Airway epithelial cell (primary cell): ENCODE data around the gene TAF11L10. TPM values are rescaled to one million over a fixed set of nuclear protein-coding genes. Genes with fewer than 3 reads are reported as not detected.

Experiments used
- total RNA-seq: library from RNA; depleted of rRNA; stranded (reverse); fragments of >200 nt; gene quantifications from 2 replicates; pipeline ENCODE4 v1.2.3, GENCODE V29; 2015

TAF11L10 gene
- total RNA-seq, result not detected in 2 replicates

DNA sequence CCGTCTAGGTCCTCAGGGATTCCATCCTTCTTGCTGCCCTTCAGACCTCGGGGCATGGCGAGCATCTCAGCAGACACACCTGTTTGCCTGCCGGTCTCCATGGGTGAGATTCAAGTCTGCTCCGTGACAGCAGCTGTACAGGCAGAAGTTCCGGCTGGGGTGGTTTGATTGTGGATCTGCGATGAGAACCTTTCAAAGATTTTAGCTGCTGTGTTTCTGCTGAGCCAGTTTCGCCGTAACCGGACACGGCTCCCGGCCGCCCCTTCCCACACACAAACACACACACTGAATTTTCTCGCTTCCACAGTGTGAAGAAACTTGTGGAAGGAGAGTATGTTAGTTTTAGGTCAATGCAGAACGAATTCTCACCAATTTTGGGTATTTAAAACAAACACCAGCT lies at the start of gene TAF11L10:
TAF11L10 (minus strand) TSS at position 101 of the 400 bp plus-strand sequence.

DNA sequence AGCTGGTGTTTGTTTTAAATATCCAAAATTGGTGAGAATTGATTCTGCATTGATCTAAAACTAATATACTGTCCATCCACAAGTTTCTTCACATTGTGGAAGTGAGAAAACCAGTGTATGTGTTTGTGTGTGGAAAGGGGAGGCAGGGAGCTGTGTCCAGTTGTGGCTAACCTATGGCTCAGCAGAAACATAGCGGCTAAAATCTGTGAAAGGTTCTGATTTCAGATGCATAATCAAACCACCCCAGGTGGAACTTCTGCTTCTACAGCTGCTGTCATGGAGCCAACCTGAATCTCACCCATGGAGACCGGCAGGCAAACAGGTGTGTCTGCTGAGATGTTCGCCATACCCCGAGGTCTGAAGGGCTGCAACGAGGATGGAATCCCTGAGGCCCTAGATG lies 36.5 kb upstream of the TAF11L10 start, which contains the start of gene TAF11L14:
TAF11L14 (plus strand) TSS at position 301 of the 400 bp plus-strand sequence.

DNA sequence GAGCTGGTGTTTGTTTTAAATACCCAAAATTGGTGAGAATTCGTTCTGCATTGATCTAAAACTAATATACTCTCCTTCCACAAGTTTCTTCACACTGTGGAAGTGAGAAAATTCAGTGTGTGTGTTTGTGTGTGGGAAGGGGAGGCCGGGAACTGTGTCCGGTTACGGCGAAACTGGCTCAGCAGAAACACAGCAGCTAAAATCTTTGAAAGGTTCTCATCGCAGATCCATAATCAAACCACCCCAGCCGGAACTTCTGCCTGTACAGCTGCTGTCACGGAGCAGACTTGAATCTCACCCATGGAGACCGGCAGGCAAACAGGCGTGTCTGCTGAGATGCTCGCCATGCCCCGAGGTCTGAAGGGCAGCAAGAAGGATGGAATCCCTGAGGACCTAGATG lies 34.2 kb upstream of the TAF11L10 start, which contains the start of gene TAF11L13:
TAF11L13 (plus strand) TSS at position 301 of the 400 bp plus-strand sequence.

DNA sequence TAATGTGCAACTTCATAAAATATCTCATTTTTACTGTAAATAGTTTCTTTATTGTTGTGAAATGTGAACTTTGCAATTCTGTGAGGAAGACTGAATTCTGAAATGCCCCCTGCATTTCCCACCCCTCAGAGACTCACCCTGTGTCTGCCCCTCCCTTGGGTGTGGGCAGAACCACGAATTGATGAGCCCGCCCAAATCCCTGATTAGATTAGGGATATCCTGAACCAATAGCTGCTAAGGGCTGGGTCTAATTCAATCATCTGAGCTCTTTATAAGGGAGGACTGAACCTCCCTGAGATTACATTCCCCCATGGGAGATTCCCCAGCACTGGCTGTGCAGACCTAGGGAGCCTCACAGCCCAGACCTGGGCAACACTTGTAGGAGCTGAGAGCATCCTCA lies 12.5 kb upstream of the TAF11L10 start, which contains the start of gene TAF11L12:
TAF11L12 (plus strand) TSS at position 301 of the 400 bp plus-strand sequence.

DNA sequence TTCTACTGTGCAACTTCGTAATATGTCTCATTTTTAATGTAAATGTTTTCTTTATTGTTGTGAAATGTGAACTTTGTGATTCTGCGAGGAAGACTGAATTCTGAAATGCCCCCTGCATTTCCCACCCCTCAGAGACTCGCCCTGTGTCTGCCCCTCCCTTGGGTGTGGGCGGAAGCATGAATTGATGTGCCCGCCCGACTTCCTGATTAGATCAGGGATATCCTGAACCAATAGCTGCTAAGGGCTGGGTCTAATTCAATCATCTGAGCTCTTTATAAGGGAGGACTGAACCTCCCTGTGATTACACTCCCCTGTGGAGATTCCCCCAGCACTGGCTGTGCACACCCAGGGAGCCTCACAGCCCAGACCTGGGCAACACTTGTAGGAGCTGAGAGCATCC lies 6.3 kb upstream of the TAF11L10 start, which contains the start of gene TAF11L11:
TAF11L11 (plus strand) TSS at position 304 of the 400 bp plus-strand sequence.

DNA sequence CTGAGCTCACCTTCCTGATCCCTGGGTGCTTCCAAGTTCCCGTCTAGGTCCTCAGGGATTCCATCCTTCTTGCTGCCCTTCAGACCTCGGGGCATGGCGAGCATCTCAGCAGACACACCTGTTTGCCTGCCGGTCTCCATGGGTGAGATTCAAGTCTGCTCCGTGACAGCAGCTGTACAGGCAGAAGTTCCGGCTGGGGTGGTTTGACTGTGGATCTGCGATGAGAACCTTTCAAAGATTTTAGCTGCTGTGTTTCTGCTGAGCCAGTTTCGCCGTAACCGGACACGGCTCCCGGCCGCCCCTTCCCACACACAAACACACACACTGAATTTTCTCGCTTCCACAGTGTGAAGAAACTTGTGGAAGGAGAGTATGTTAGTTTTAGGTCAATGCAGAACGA lies 3.4 kb downstream of the TAF11L10 start, which contains the start of gene TAF11L9:
TAF11L9 (minus strand) TSS at position 140 of the 400 bp plus-strand sequence.

DNA sequence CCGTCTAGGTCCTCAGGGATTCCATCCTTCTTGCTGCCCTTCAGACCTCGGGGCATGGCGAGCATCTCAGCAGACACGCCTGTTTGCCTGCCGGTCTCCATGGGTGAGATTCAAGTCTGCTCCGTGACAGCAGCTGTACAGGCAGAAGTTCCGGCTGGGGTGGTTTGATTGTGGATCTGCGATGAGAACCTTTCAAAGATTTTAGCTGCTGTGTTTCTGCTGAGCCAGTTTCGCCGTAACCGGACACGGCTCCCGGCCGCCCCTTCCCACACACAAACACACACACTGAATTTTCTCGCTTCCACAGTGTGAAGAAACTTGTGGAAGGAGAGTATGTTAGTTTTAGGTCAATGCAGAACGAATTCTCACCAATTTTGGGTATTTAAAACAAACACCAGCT lies 6.8 kb downstream of the TAF11L10 start, which contains the start of gene TAF11L8:
TAF11L8 (minus strand) TSS at position 101 of the 400 bp plus-strand sequence.

DNA sequence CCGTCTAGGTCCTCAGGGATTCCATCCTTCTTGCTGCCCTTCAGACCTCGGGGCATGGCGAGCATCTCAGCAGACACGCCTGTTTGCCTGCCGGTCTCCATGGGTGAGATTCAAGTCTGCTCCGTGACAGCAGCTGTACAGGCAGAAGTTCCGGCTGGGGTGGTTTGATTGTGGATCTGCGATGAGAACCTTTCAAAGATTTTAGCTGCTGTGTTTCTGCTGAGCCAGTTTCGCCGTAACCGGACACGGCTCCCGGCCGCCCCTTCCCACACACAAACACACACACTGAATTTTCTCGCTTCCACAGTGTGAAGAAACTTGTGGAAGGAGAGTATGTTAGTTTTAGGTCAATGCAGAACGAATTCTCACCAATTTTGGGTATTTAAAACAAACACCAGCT lies 12.0 kb downstream of the TAF11L10 start, which contains the start of gene TAF11L7:
TAF11L7 (minus strand) TSS at position 101 of the 400 bp plus-strand sequence.

Other genes starting within 250 kb of the TAF11L10 start
- not detected in 2 replicates for gene TAF11L2, start 99.6 kb downstream of the TAF11L10 start, total RNA-seq
- gene TAF11L3, start 79.5 kb downstream of the TAF11L10 start, total RNA-seq, result not detected in 2 replicates
- not detected in 2 replicates for gene TAF11L4, start 76.0 kb downstream of the TAF11L10 start, total RNA-seq
- gene TAF11L5, start 72.6 kb downstream of the TAF11L10 start, total RNA-seq, result not detected in 2 replicates
- not detected in 2 replicates for gene TAF11L6, start 69.2 kb downstream of the TAF11L10 start, total RNA-seq
- gene TAF11L7, start 12.1 kb downstream of the TAF11L10 start, total RNA-seq, result not detected in 2 replicates
- gene TAF11L8, start 6.9 kb downstream of the TAF11L10 start, total RNA-seq, result not detected in 2 replicates
- not detected in 2 replicates for gene TAF11L9, start 3.4 kb downstream of the TAF11L10 start, total RNA-seq
- gene TAF11L11, start 6.4 kb upstream of the TAF11L10 start, total RNA-seq, result not detected in 2 replicates
- not detected in 2 replicates for gene TAF11L12, start 12.6 kb upstream of the TAF11L10 start, total RNA-seq
- gene TAF11L13, start 34.3 kb upstream of the TAF11L10 start, total RNA-seq, result not detected in 2 replicates
- gene TAF11L14, start 36.6 kb upstream of the TAF11L10 start, total RNA-seq, result not detected in 2 replicates